ENCODE results near the gene ZACN.

DNA sequence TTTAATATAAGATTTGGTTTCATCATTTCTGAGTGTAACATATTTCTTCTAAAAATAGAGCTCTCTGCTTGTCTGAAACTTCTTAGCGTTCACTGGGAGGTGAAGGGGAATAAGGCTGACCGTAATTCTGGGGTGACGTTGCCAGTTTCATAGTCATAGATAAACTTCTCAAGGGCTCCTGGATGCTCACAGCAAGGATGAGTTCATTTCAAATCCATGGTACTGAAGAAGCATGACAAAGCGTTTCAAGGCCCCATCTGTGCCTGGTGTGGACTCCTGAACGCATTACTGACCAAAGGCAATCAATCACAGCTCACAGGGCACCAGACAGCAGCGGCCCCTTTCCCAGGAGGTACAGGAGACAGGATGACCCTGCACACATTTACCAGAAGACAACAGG, 39.9 kb upstream of the ZACN start:
- TF ChIP-seq, protein P1, sequence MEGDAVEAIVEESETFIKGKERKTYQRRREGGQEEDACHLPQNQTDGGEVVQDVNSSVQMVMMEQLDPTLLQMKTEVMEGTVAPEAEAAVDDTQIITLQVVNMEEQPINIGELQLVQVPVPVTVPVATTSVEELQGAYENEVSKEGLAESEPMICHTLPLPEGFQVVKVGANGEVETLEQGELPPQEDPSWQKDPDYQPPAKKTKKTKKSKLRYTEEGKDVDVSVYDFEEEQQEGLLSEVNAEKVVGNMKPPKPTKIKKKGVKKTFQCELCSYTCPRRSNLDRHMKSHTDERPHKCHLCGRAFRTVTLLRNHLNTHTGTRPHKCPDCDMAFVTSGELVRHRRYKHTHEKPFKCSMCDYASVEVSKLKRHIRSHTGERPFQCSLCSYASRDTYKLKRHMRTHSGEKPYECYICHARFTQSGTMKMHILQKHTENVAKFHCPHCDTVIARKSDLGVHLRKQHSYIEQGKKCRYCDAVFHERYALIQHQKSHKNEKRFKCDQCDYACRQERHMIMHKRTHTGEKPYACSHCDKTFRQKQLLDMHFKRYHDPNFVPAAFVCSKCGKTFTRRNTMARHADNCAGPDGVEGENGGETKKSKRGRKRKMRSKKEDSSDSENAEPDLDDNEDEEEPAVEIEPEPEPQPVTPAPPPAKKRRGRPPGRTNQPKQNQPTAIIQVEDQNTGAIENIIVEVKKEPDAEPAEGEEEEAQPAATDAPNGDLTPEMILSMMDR (IDR thresholded peaks at IDR 0.05), result no peak
- TF ChIP-seq EP300 (IDR thresholded peaks at IDR 0.05; ENCODE audit: borderline replicate concordance in 1 of 2, low read depth in 1 of 2, low read length in 1 of 2), result no peak
- TF ChIP-seq GATA2 (CRISPR knock-in tag; IDR thresholded peaks at IDR 0.05), result no peak
- no peak for TF ChIP-seq MEF2A (IDR thresholded peaks at IDR 0.05; ENCODE audit: borderline replicate concordance, low read depth)
